Measurements from ENCODE around the gene MED14.

MED14 gene

GRCh38 chrX:40617566-40617965 is 117.8 kb downstream of the MED14 start:
- DNase-seq = no peak
- no peak for TF ChIP-seq CTCF (IDR thresholded peaks at IDR 0.05; ENCODE audit: low read depth, low read length)
- no peaks in the 10 kb centered on the region for H3K27me3 ChIP-seq
- H3K9me3 ChIP-seq = no peaks in the 10 kb centered on the region
- H3K4me3 ChIP-seq (ENCODE audit: low read depth, low read length) = no peak overlapping the region
- H3K4me1 ChIP-seq = no peaks in the 10 kb centered on the region
- H3K36me3 ChIP-seq = no peaks in the 10 kb centered on the region

- TF ChIP-seq CTCF (IDR thresholded peaks at IDR 0.05; ENCODE audit: low read depth, low read length) = no peak
- Histone ChIP-seq H3K9me3 (no peaks in the 10 kb centered on the region), H3K36me3 (no peaks in the 10 kb centered on the region), H3K4me1 (no peaks in the 10 kb centered on the region), H3K27me3 (no peaks in the 10 kb centered on the region), H3K4me3 (ENCODE audit: low read depth, low read length) (no peak overlapping the region)
- no peak for DNase-seq
These were observed 119.4 kb downstream of the MED14 start for GRCh38 chrX:40615976-40616375.

GRCh38 chrX:40612511-40612910 is 122.8 kb downstream of the MED14 start:
- Histone ChIP-seq H3K4me1 (no peaks in the 10 kb centered on the region), H3K4me3 (ENCODE audit: low read depth, low read length) (no peak overlapping the region), H3K36me3 (no peaks in the 10 kb centered on the region), H3K27me3 (no peaks in the 10 kb centered on the region), H3K9me3 (no peaks in the 10 kb centered on the region)
- DNase-seq = no peak
- no peak for TF ChIP-seq CTCF (IDR thresholded peaks at IDR 0.05; ENCODE audit: low read depth, low read length)

- no peak for DNase-seq
- TF ChIP-seq CTCF (IDR thresholded peaks at IDR 0.05; ENCODE audit: low read depth, low read length) = no peak
- H3K36me3 ChIP-seq = no peaks in the 10 kb centered on the region
- no peaks in the 10 kb centered on the region for H3K27me3 ChIP-seq
- H3K4me1 ChIP-seq = no peaks in the 10 kb centered on the region
- no peak overlapping the region for H3K4me3 ChIP-seq (ENCODE audit: low read depth, low read length)
- H3K9me3 ChIP-seq = no peaks in the 10 kb centered on the region
These were observed 128.0 kb downstream of the MED14 start for GRCh38 chrX:40607381-40607780.

GRCh38 chrX:40603446-40603845 is 131.9 kb downstream of the MED14 start:
- Histone ChIP-seq H3K4me3 (ENCODE audit: low read depth, low read length) (no peak overlapping the region), H3K9me3 (no peaks in the 10 kb centered on the region), H3K4me1 (no peaks in the 10 kb centered on the region), H3K27me3 (no peaks in the 10 kb centered on the region), H3K36me3 (peaks cover 5% of the 10 kb centered on the region; the same call in 1 of the 2 replicates)
- no peak for DNase-seq
- no peak for TF ChIP-seq CTCF (IDR thresholded peaks at IDR 0.05; ENCODE audit: low read depth, low read length)
